ENCODE results near the gene RASSF8.

- TF ChIP-seq, protein P1, sequence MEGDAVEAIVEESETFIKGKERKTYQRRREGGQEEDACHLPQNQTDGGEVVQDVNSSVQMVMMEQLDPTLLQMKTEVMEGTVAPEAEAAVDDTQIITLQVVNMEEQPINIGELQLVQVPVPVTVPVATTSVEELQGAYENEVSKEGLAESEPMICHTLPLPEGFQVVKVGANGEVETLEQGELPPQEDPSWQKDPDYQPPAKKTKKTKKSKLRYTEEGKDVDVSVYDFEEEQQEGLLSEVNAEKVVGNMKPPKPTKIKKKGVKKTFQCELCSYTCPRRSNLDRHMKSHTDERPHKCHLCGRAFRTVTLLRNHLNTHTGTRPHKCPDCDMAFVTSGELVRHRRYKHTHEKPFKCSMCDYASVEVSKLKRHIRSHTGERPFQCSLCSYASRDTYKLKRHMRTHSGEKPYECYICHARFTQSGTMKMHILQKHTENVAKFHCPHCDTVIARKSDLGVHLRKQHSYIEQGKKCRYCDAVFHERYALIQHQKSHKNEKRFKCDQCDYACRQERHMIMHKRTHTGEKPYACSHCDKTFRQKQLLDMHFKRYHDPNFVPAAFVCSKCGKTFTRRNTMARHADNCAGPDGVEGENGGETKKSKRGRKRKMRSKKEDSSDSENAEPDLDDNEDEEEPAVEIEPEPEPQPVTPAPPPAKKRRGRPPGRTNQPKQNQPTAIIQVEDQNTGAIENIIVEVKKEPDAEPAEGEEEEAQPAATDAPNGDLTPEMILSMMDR (IDR thresholded peaks at IDR 0.05) = no peak
- TF ChIP-seq POLR2A (IDR thresholded peaks at IDR 0.05) = no peak
Measured at GRCh38 chr12:26052652-26053051, 94.2 kb downstream of the RASSF8 start.

Measured in heart left ventricle (tissue), 13 donors.